Right lobe of liver (tissue), 6 donors: Measurements from ENCODE around the gene FDXACB1. TPM values are rescaled to one million over a fixed set of nuclear protein-coding genes. Genes with fewer than 3 reads are reported as not detected.

Experiments used
- ATAC-seq, 4 donors: fragments of 200-7000 bp; cut with Tn5 transposase; one replicate each; pipeline ENCODE4 v1.9.1; 2020; ENCODE audit warnings: mild to moderate bottlenecking in 4 of 4, moderate library complexity in 4 of 4
- DNase-seq, 3 donors: peaks; one replicate each; pipeline ENCODE4 v3.0.0-alpha.2; 2020
- H3K27ac ChIP-seq, 3 donors: fragments of 200-600 bp; one replicate each; pipeline ENCODE4 v1.8.0; 2022
- H3K27me3 ChIP-seq, 2 donors: fragments of 200-600 bp; one replicate each; pipeline ENCODE4 v1.8.0; 2022
- H3K36me3 ChIP-seq, 4 donors: fragments of 200-600 bp; sonication (generic) in 1 of 4; one replicate each; pipeline versions ENCODE4 v1.5.1 to v1.8.0; 2017 to 2022; ENCODE audit warnings: control low read depth in 1 of 4
- H3K4me1 ChIP-seq, 4 donors: fragments of 200-600 bp; sonication (generic) in 1 of 4; one replicate each; pipeline versions ENCODE4 v1.5.1 to v1.8.0; 2017 to 2022; ENCODE audit warnings: control low read depth in 1 of 4
- H3K4me3 ChIP-seq, 3 donors: fragments of 200-600 bp; one replicate each; pipeline ENCODE4 v1.8.0; 2022
- H3K9me3 ChIP-seq, 4 donors: fragments of 200-600 bp; sonication (generic) in 1 of 4; one replicate each; pipeline versions ENCODE4 v1.5.1 to v1.8.0; 2017 to 2022; ENCODE audit warnings: control low read depth in 1 of 4
- POLR2A ChIP-seq: fragments of 450-650 bp; IDR thresholded peaks from one replicate; pipeline ENCODE4 v1.6.1; 2017; ENCODE audit warnings: antibody characterized with exemption, mild to moderate bottlenecking
- WGBS: methylation state at CpG from one replicate; pipeline ENCODE4 v1.1.6; 2018; ENCODE audit warnings: low coverage, low lambda C conversion rate; ENCODE audit not compliant: insufficient coverage; ENCODE audit errors: missing lambda C conversion rate; 5-methylcytosine and 5-hydroxymethylcytosine counted together
- intact Hi-C, 2 donors: fragments of 100-400 bp; cut with DNase I; formaldehyde crosslinking; loops; one replicate each; pipeline versions ENCODE4 v1.11.2 to v1.14.1; 2022
- small RNA-seq, 2 experiments: library from RNA; depleted of rRNA; stranded (forward); fragments of <200 nt; gene quantifications; one replicate each; pipeline ENCODE3, GENCODE V24; 2016
- total RNA-seq, 6 experiments: library from RNA; depleted of rRNA in 2 of 6; stranded (reverse); fragments of >200 nt in 2 of 6; fragmentation: NEBNext Ultra II Directional in 3 of 6; extraction: Animal tissue kit (Norgen Biotek cat#: 25700) in 3 of 6; gene quantifications; one replicate each; pipeline versions ENCODE4 v1.1.0 to v1.2.4, GENCODE V29; 2016 to 2023
- TF ChIP-seq, protein P1 (sequence below), 4 donors: fragments of 200-600 bp in 3 of 4; fragments of 450-650 bp in 1 of 4; IDR thresholded peaks; one replicate each; pipeline versions ENCODE4 v1.5.1 to v1.8.0; 2016 to 2022; ENCODE audit warnings: antibody characterized with exemption in 4 of 4, mild to moderate bottlenecking in 2 of 4
- donor health status: DM: no; HTN: yes; CAD: no.
- donor health status: DM: no; HTN: no; CAD: no.
- donor health status: DM: no; HTN: no; CAD: no.
- donor health status: DM: no; HTN: yes; CAD: no.
- donor health status: DM: no; HTN: yes; CAD: no.

FDXACB1 gene
- total RNA-seq, 6 experiments from 2014 or later: 0.90 to 1.3 (median 1.1) TPM

DNA sequence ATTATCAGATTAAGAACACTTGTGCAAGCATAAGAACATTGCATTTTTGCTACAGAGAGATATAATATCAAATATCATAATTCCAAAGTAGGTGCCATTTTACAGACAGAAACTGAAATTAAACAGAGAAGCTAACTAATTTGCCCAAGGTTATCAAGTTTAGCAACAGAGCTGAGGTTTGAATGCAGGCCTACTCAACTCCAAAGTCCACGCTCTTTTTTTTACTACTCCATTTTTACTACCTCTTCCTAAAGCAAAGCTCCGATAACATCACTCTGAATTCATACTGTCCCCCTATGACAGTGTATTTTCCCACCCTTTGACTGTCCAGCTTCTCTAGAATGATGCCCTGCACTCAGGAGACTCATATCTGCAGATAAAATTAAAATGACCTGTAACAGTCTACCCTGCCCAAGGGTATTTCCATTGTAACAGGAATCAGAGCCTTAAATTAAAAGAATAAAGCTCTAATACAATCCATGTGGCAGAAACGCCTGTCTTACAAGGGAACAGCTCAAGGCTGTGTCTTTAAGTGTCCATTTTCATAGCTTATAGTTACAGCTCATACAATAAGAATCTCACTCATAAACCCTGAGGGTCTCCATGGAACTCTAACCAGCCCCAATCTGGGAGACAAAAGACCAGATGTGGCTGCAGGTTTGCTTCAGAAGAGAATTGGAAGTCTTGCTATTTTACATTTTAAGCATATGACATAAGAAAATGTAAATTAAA is 44.4 kb downstream of the FDXACB1 start:
- no peak for TF ChIP-seq POLR2A
- TF ChIP-seq, protein P1, sequence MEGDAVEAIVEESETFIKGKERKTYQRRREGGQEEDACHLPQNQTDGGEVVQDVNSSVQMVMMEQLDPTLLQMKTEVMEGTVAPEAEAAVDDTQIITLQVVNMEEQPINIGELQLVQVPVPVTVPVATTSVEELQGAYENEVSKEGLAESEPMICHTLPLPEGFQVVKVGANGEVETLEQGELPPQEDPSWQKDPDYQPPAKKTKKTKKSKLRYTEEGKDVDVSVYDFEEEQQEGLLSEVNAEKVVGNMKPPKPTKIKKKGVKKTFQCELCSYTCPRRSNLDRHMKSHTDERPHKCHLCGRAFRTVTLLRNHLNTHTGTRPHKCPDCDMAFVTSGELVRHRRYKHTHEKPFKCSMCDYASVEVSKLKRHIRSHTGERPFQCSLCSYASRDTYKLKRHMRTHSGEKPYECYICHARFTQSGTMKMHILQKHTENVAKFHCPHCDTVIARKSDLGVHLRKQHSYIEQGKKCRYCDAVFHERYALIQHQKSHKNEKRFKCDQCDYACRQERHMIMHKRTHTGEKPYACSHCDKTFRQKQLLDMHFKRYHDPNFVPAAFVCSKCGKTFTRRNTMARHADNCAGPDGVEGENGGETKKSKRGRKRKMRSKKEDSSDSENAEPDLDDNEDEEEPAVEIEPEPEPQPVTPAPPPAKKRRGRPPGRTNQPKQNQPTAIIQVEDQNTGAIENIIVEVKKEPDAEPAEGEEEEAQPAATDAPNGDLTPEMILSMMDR (IDR thresholded peaks at IDR 0.05): no peak
- Histone ChIP-seq H3K36me3 (no peaks in the 10 kb centered on the region), H3K4me1 (peaks cover 0 to 47% (median 22%) of the 10 kb centered on the region in 4 donors), H3K27ac (peak overlapping the region; percentile 3 to 81 (median 63)), H3K4me3 (no peak overlapping the region), H3K9me3 (no peaks in the 10 kb centered on the region), H3K27me3 (no peaks in the 10 kb centered on the region)
- intact Hi-C loops: no loop called here
- WGBS: 51% methylated on average over 3 of the region's 3 CpGs
- DNase-seq: no peak
- ATAC-seq: peak; percentile 27 to 55 (median 49)

DNA sequence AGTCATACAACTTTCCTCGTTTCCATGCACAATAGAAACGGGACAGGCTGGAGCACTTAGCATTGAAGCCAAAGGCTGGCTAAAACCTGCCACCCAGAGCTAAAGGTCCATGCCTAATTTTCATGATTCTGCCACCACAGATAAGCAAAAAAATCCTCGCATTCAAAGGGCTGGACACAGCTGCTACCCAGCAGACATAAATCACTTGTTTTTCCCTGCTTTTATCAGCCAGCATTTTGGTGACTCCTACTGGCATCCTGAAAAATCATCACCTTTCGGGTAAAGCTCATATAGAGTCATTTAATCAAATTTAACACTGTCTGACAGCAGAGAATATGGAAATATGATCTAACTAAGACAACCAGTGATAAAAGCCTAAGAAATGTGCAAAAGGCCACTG is 45.4 kb downstream of the FDXACB1 start:
- WGBS: 20% methylated on average over 4 of the region's 4 CpGs
- H3K27ac ChIP-seq: peak overlapping the region; percentile 52 to 81 (median 63)

DNA sequence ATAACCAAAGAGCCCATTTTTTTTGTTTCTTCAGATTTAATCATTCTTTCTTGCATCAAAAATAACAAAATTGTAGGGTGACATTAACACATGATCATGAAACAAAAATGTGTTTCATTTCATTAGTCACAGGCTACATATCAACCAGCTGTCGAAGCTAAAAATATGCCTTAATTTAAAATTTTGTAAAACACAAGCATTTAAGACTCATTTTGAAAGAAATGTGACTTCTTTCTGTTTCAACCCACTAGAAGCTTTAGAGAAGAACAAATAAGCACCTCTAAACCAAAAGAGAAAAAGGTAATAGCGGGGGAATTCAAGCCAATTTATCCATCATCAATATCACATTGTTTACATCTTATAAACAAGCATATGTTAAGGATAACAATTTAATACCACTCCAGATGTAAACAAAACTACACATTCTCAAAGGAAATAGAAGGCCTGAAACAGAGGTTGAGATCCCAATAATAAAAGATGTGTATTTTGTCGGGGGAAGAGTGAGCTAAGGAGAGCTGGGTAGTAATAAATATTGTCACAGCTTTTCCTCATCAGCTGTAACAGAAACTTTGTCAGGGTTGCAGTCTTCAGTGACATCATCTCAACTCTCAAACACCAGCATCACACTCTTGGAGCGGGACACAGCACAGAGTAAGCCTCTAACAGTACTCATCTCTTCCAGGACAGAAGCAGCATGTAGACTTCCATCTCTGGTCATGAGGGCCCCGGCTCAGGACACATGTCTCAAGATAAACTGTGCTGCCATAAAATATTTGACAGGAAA is 49.6 kb downstream of the FDXACB1 start:
- no peak for ATAC-seq
- H3K4me1 ChIP-seq: peaks cover 0 to 23% (median 9%) of the 10 kb centered on the region in 4 donors
- H3K36me3 ChIP-seq: no peaks in the 10 kb centered on the region
- no peak overlapping the region for H3K27ac ChIP-seq
- intact Hi-C loops: no loop called here
- no peaks in the 10 kb centered on the region for H3K9me3 ChIP-seq
- H3K4me3 ChIP-seq: no peak overlapping the region
- H3K27me3 ChIP-seq: no peaks in the 10 kb centered on the region
- DNase-seq: no peak
- TF ChIP-seq POLR2A: no peak
- TF ChIP-seq, protein P1 (IDR thresholded peaks at IDR 0.05): no peak
- 92% methylated on average over 5 of the region's 5 CpGs for WGBS

More for the DNA sequence above, 45.4 kb downstream of the FDXACB1 start:
- no peak overlapping the region for H3K4me3 ChIP-seq
- DNase-seq (peak in 1 of 3 donors; percentile 59), ATAC-seq (peak; percentile 84 to 91 (median 84))
- no peaks in the 10 kb centered on the region for H3K9me3 ChIP-seq
- no peaks in the 10 kb centered on the region for H3K36me3 ChIP-seq
- no peaks in the 10 kb centered on the region for H3K27me3 ChIP-seq
- TF ChIP-seq, protein P1 (IDR thresholded peaks at IDR 0.05): peak; percentile 35 to 51 (median 50)
- no peak for TF ChIP-seq POLR2A
- intact Hi-C loops: no loop called here
- H3K4me1 ChIP-seq: peaks cover 0 to 47% (median 22%) of the 10 kb centered on the region in 4 donors

DNA sequence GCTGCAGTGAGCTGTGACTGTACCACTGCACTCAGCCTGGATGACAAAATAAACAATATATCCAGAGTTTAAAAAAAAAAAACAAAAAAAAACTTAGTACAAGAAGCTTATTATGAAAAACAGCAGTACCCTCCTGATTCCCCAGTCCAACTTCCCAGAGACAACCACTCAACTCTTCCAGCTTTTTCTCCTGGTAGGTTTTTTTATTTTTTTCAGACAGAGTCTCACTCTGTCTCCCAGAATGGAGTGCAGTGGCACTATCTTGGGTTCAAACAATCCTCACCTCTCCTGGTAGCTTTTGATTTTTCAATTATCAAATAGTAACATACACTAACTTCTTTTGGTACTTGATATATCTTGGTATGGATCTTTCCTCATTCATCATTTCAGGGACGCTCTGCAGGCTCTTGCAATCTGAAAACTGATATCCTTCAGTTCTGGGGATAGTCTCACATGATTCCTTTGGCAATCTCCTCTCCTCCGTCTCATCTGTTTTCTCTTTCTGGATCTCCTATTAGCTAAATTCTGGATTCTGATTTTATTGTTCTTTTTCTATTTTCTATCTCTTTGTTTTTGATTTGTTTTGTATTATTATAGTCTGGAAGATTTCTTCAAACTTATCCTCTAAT is 52.5 kb downstream of the FDXACB1 start:
- Histone ChIP-seq H3K27me3 (no peaks in the 10 kb centered on the region), H3K27ac (peak overlapping the region in 1 of 3 donors; percentile 5), H3K4me3 (no peak overlapping the region), H3K4me1 (peaks cover 0 to 28% (median 10%) of the 10 kb centered on the region in 4 donors), H3K9me3 (no peaks in the 10 kb centered on the region), H3K36me3 (no peaks in the 10 kb centered on the region)
- DNase-seq: no peak
- WGBS: 70% methylated on average over 2 of the region's 2 CpGs
- intact Hi-C loops: no loop called here
- ATAC-seq: no peak
- TF ChIP-seq POLR2A: no peak
- TF ChIP-seq, protein P1 (IDR thresholded peaks at IDR 0.05): no peak

Small RNA genes within 50 kb of the gene (small RNA-seq; reads per million reads assigned to genes)
- gene C11orf52 (0 reads per million in 2 experiments), gene GNG5P3 (0 reads per million in 2 experiments), gene RNA5SP351 (0 reads per million in 2 experiments), gene RPL37AP8 (0 reads per million in 2 experiments)

Other genes starting within 250 kb of the FDXACB1 start
- 100 to 1,000 TPM in 1 of 6 experiments, 10 to 100 TPM in 5; 44.5 to 150 (median 59.6) TPM for gene PPP2R1B, start 112.8 kb downstream of the FDXACB1 start, total RNA-seq
- gene ALG9, start 7.6 kb downstream of the FDXACB1 start, total RNA-seq: 10 to 100 TPM; 15.0 to 20.8 (median 18.2) TPM
- 10 to 100 TPM; 10.6 to 22.9 (median 15.7) TPM for gene CFAP68, start 376 bp upstream of the FDXACB1 start, total RNA-seq
- 10 to 100 TPM in 2 of 6 experiments, 1 to 10 TPM in 4; 3.6 to 10.5 (median 6.7) TPM for gene CRYAB, start 32.6 kb upstream of the FDXACB1 start, total RNA-seq
- under 1 TPM in 2 of 6 experiments, not detected in 4; 0.20 to 0.49 TPM for gene HSPB2, start 33.6 kb upstream of the FDXACB1 start, total RNA-seq
- 10 to 100 TPM in 4 of 6 experiments, 1 to 10 TPM in 2; 6.4 to 12.6 (median 10.3) TPM for gene C11orf52, start 39.7 kb upstream of the FDXACB1 start, total RNA-seq
- gene DIXDC1, start 58.2 kb upstream of the FDXACB1 start, total RNA-seq: 10 to 100 TPM in 1 of 6 experiments, 1 to 10 TPM in 5; 4.5 to 10.4 (median 8.0) TPM
- gene DLAT, start 146.2 kb upstream of the FDXACB1 start, total RNA-seq: 10 to 100 TPM; 10.8 to 37.4 (median 23.3) TPM
- gene PIH1D2, start 194.9 kb upstream of the FDXACB1 start, total RNA-seq: under 1 TPM; 0.37 to 0.80 (median 0.37) TPM
- 1 to 10 TPM; 4.7 to 7.7 (median 6.0) TPM for gene NKAPD1, start 195.1 kb upstream of the FDXACB1 start, total RNA-seq
- gene TIMM8B, start 207.6 kb upstream of the FDXACB1 start, total RNA-seq: 10 to 100 TPM; 27.9 to 36.6 (median 31.4) TPM
- gene SDHD, start 207.7 kb upstream of the FDXACB1 start, total RNA-seq: 100 to 1,000 TPM; 114 to 191 (median 130) TPM